Measurements from ENCODE around the gene SC5D. TPM values are rescaled to one million over a fixed set of nuclear protein-coding genes. Genes with fewer than 3 reads are reported as not detected.
A peak's percentile ranks its signal among the peaks of the same experiment; 100 is the strongest.

The SC5D gene, protein sequence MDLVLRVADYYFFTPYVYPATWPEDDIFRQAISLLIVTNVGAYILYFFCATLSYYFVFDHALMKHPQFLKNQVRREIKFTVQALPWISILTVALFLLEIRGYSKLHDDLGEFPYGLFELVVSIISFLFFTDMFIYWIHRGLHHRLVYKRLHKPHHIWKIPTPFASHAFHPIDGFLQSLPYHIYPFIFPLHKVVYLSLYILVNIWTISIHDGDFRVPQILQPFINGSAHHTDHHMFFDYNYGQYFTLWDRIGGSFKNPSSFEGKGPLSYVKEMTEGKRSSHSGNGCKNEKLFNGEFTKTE
- 12.1 and 20.8 TPM in 2 replicates for total RNA-seq (2014; rRNA removed; shearing (Covaris generic); ENCODE audit: low replicate concordance)

DNA sequence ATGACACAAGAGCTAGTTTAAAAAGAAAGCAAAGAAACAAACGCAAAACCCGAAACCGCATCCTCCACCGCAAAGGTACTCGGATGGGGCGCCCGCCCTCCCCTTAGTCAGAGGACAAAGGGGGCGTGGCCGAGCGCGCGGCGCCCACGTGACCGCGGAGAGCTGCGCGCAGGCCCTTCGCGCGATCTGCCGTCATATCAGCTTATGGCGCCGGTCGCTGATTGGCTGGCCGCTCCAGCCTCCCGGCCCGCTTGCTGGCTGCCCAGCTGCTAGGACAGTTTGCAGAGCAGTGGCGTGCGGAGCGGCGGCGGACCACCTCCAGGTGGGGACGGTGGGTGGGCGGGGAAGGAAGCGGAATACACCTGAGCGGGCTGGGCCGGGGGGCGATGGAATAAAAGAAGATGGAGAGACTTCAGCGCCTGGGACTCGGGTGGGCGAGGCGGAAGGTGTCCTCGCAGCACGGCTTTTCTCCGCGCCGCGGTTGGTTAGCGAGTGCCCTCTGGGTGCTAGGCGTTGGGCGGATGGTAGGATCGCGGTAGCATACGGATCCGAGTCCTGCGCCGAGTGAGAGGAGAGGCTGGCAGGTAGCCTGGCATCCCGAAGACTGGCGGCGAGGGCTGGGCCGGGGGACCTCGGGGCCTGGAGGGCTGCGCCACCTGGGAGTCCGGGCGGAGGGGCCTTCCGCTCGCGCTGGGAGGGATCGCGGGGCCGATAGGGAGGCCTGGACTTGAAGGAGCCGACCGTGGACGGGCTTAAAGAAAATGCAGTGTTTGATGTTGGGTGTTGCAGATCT, at the start of gene SC5D:
TSS of gene SC5D (plus strand) at position 277 of the 793 bp plus-strand sequence. CDS start 10,605 bp downstream, outside the sequence.
- in situ Hi-C loops (cut with HindIII; ENCODE audit: low pct_unique_long_range_greater_than_20kb, low sequenced_read_pairs) = no loop called here
- peak; percentile 86 for DNase-seq (ENCODE audit: low read depth)

DNA sequence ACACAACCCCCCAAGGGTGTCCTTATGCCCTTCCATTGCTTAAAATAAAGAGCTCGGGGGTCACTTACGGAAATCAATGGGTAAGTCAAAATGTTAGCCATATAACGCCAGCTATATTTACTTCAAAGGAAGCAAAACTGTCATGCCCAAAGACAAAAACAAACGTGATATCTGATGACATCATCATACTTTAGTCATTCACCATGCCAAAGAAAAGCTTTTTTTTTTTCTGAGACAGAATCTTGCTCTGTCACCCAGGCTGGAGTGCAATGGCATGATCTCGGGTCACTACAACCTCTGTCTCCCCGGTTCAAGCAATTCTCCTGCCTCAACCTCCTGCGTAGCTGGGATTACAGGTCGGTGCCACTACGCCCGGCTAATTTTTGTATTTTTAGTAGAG, 47.7 kb upstream of the SC5D start:
- in situ Hi-C loops (cut with HindIII; ENCODE audit: low pct_unique_long_range_greater_than_20kb, low sequenced_read_pairs) = no loop called here

GRCh38 chr11:121246021-121246768, 46.4 kb upstream of the SC5D start:
- no peak for DNase-seq (ENCODE audit: low read depth)
- in situ Hi-C loops (cut with HindIII; ENCODE audit: low pct_unique_long_range_greater_than_20kb, low sequenced_read_pairs) = no loop called here

More for the DNA sequence above, 47.7 kb upstream of the SC5D start:
- no peak for DNase-seq (ENCODE audit: low read depth)

DNA sequence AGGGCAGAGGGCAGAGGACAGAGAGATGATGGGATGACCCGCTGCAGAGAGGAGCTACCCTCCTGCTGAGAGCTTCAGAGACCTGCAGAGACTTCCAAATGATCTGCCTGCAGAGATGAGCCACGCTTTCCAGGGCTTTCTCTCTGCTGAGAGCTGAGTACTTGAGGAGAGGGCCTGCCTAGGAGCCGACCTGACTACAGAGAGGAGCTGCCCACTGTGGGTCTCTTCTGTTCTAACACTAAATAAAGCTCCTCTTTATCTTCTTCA, 45.9 kb upstream of the SC5D start:
- in situ Hi-C loops (cut with HindIII; ENCODE audit: low pct_unique_long_range_greater_than_20kb, low sequenced_read_pairs) = no loop called here
- no peak for DNase-seq (ENCODE audit: low read depth)

DNA sequence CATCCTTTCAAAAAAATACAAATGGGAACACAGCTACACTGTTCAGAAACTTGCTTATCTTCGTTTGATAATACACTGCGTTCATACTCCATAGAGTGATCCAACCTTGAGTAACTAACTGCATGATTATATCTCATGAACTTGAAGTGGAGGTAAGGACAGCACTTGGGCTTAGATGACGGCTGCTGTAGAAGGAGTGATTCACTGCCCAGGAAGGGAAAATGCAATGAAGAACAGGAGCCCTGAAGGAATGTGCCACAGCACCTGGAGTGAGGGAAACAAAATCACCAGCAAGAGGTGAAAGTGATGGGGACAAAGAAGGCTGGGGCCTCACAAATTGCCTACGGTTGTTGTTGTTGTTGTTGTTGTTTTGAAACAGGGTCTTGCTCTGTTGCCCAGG, 44.1 kb upstream of the SC5D start:
- DNase-seq (ENCODE audit: low read depth) = no peak
- in situ Hi-C loops (cut with HindIII; ENCODE audit: low pct_unique_long_range_greater_than_20kb, low sequenced_read_pairs) = no loop called here

GRCh38 chr11:121249039-121249663, 43.4 kb upstream of the SC5D start:
- DNase-seq (ENCODE audit: low read depth) = peak; percentile 47
- in situ Hi-C loops (cut with HindIII; ENCODE audit: low pct_unique_long_range_greater_than_20kb, low sequenced_read_pairs) = no loop called here

DNA sequence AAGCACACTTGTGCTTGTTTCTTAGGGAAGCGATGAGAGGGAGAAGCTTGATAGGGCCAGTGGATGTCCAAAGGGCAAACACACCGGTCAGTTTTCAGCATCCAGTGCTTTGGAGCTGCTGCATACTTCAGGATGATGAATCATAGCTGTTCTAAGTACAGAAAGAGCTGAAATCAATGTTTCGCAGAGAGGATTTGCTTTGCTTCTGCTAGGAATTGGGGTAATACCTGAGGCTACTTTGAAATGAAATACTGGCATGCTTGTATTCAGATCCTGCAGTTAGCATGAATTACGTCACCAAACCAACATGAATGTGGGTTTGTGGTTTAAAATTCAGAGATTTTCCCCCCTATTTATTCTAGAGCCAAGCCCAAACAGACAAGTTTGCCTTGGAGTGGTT, 41.7 kb upstream of the SC5D start:
- in situ Hi-C loops (cut with HindIII; ENCODE audit: low pct_unique_long_range_greater_than_20kb, low sequenced_read_pairs) = no loop called here
- DNase-seq (ENCODE audit: low read depth) = no peak

GRCh38 chr11:121253951-121254350, 38.6 kb upstream of the SC5D start:
- no peak for DNase-seq (ENCODE audit: low read depth)
- in situ Hi-C loops (cut with HindIII; ENCODE audit: low pct_unique_long_range_greater_than_20kb, low sequenced_read_pairs) = no loop called here

- in situ Hi-C loops (cut with HindIII; ENCODE audit: low pct_unique_long_range_greater_than_20kb, low sequenced_read_pairs) = no loop called here
- no peak for DNase-seq (ENCODE audit: low read depth)
These were observed 37.8 kb upstream of the SC5D start for GRCh38 chr11:121254756-121255155.

GRCh38 chr11:121255473-121256125, 37.0 kb upstream of the SC5D start:
- in situ Hi-C loops (cut with HindIII; ENCODE audit: low pct_unique_long_range_greater_than_20kb, low sequenced_read_pairs) = no loop called here
- no peak for DNase-seq (ENCODE audit: low read depth)

DNA sequence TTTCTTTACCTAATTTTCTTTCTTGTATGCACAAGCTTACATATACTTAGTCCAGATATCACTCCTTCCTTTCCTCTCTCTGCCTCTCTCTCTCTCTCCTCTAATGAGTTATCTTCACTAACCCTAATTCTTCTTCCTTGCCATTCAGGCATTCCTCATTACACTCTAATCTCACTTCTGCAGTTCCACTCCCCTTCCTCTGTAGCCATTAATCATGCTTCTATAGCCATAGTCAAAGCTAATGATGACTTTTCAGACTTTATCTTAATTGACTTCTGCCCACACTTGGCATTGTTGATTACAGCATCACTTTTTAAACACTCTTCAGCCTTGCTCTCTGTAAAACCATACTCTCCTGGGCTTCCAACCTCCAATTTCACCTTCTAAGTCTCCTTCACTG, 35.3 kb upstream of the SC5D start:
- in situ Hi-C loops (cut with HindIII; ENCODE audit: low pct_unique_long_range_greater_than_20kb, low sequenced_read_pairs) = no loop called here
- DNase-seq (ENCODE audit: low read depth) = no peak

DNA sequence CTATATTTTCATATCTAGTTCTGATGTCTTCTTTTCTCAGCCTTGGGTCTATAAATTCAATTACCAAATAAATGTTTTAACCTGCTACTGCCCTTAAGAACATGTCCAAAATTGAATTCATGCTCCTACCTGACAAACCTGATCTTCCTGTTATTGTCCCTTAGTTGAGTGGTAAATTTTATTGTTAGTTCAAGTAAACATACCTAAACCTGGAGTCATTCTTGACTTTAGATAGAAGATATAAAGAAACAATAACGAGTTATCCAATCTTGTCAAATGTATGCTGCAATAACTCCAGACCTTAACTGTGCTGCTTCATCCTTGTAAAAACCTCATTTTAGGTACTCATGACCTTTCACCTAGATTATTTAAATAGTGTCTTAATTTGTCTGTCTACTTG, 34.6 kb upstream of the SC5D start:
- in situ Hi-C loops (cut with HindIII; ENCODE audit: low pct_unique_long_range_greater_than_20kb, low sequenced_read_pairs) = no loop called here
- no peak for DNase-seq (ENCODE audit: low read depth)

DNA sequence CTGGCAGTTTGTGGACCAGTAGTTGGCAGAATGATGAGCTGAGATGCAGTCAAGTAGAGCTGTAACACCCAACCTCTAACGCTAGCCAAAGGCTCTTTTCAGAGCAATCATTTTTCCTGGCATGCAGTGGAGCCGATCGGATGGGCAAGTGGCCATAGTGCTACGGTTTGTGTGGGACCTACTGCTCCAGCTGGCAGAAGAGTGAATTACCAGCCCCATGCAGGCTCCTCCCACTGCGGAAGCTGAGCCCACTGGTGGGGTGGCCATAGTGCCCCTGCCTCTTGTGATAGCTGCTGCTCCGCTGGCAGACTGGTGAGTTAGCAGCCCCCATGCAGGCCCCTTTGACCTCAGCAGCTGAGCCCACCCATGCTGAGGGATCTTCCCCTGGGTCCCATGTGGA, 27.0 kb upstream of the SC5D start:
- in situ Hi-C loops (cut with HindIII; ENCODE audit: low pct_unique_long_range_greater_than_20kb, low sequenced_read_pairs) = no loop called here
- DNase-seq (ENCODE audit: low read depth) = no peak

DNA sequence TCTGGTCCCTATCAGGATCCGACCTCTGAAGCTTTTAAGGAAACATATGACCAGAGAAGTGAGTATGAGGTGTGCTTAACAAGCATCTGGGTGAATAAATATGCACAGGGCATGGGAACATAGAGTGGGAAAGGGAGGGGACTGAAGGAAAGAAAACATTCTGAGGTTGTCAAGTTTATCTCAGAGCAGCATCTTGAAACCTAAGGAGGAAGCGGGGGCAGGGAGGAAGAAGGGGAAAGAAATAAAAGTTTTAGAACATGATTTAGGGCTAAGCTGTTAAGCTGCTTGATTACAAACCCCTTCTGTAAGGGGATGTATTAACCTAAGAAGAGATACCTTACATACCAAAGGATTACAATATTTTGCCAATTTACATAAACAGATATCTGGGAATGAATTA, 24.0 kb upstream of the SC5D start:
- no peak for DNase-seq (ENCODE audit: low read depth)
- in situ Hi-C loops (cut with HindIII; ENCODE audit: low pct_unique_long_range_greater_than_20kb, low sequenced_read_pairs) = no loop called here

- DNase-seq (ENCODE audit: low read depth) = no peak
- in situ Hi-C loops (cut with HindIII; ENCODE audit: low pct_unique_long_range_greater_than_20kb, low sequenced_read_pairs) = no loop called here
These were observed 22.4 kb upstream of the SC5D start for GRCh38 chr11:121270001-121270678.

- in situ Hi-C loops (cut with HindIII; ENCODE audit: low pct_unique_long_range_greater_than_20kb, low sequenced_read_pairs) = no loop called here
These were observed 18.1 kb upstream of the SC5D start for GRCh38 chr11:121274332-121274991.

DNA sequence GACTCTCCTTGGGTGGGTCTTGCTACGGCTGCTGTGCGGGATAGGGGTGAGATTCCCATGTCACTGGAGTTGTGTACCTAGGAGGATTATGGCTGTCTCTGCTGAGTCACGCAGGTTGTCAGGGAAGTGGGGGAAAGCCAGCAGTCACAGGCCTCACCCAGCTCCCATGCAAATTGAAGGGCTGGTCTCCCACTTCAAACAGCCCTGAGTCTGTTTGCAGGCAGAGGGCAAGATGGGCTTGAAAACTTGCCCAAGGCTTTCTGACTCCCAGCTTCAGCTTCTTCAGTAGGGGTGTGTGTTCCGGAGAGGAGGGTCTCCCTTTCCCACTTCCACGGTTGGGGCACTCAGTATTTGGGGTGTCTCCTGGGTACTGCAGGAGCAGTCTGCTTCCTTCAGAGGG, 10.9 kb upstream of the SC5D start:
- no peak for DNase-seq (ENCODE audit: low read depth)

More at GRCh38 chr11:121274332-121274991, 18.1 kb upstream of the SC5D start:
- DNase-seq (ENCODE audit: low read depth) = no peak

More for the DNA sequence above, 10.9 kb upstream of the SC5D start:
- in situ Hi-C loops (cut with HindIII; ENCODE audit: low pct_unique_long_range_greater_than_20kb, low sequenced_read_pairs) = no loop called here

Measured in Caki2 (cell line).